ENCODE results near the gene SDC1.

SDC1 gene

DNA sequence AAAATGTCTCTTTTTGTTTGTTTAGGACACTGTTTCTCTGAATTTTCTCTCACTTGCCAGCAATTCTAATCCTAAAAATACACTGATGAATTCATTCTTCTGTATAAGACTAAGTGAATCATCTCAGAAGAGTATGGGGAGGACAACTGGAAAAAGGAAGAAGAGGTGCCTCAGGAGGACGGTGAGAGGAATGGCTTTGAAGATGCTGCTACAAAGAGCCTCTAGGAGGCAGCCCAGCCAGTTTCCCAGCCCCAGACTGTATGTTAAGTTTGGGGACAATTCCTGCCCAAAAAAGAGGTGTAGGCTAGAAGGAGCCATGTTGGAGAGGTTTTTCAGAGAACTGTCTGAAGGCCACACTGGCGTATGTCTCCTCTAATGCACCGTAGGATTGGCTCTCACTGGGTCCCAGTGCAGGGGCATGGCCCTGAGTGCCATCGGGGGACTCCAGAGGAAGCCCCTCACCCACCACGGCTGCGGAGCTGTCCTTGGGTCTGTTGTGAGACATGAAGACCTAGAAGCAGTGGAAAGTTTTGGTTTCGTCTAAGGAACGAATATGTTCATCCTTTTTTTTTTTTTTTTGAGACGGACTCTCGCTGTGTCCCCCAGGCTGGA, 3.1 kb upstream of the SDC1 start:
- no peak for DNase-seq

DNA sequence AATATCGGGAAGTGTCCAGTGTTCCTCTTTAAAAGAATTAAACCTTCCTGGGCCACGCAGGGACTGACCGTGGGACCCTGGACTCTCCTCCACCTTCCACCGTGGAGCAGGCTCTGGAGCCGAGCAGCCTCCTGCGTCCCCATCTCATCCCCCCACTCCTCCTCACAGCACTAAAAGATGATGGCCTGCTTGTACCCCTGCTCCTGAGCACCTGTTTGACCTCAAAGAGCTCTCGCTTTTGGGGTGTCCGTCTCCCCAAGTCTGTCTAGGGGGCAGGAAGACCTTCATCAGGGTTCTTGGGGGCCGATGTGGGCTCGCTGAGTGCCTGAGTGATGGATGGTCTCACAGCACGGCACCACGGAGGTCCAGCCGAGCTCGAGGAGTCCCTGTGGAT, 1.2 kb upstream of the SDC1 start:
- DNase-seq, result no peak

DNA sequence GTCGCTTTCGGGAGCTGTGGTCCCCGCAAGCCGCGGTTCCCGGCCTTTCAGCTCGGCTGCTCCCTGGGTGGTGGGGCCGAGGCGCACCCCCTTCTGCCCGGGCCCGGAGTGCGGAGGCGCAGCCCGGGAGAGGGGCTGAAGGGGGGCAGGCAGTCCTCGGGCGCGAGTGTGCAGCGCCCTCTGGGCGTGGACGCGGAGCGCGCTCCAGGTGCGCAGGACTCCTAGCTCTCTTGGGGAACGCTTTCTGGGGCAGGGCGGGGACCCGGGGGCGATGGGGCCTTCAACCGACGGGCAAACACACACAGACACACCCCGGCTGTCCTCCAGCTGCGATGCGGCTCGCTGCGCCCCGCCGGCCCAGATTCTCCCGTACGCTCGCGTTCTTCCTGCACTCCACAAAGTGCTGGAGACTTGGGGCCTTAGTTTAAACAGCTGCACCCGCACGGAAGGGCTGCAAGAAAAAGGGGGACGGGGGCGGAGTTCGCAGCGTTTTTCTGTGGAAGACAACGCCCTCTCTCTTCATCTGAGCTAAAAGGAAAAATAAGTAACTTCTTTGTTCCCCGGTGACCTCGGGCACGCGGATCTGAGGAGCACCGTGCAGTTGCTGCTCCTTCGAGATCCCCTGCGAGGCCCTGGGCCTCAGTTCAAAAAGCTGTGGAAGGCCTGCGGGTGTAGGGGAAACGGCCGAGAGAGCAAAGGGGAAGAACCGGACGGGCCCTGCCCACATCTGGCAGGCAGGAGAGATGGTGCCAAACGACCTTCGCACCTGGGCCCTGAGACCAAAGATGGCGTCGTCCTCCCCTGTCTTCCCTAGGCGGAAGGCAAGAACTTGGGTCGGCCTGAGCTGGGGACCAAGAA, 593 bp upstream of the SDC1 start:
- no peak for DNase-seq

DNA sequence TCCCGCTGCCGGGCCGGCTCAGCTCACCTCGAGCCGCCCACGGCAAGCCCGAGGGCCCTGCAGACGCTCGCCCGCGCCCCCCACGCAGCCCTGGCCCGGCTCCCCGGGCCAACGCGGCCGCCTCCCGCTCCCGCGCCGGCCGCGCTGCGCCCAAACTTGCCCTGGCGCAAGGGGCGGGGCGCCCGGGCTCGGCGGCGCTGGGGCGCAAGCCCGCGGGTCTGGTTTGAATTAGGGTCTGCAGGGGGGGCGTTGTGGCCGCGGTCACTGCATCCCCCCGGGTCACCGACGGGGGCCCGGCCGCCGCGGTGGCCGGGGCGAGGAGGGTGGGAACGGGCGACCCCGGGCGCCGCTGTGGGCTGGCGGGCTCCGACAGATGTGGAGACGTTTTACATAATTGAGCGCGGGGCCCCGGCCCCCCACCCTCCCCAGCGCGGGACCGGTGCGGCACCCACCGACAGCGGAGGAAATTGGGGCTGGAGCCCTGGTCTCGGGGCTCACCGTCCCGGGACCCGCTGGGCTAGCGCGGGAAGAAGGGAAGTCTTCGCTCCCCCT, 690 bp downstream of the SDC1 start:
- no peak for DNase-seq

DNA sequence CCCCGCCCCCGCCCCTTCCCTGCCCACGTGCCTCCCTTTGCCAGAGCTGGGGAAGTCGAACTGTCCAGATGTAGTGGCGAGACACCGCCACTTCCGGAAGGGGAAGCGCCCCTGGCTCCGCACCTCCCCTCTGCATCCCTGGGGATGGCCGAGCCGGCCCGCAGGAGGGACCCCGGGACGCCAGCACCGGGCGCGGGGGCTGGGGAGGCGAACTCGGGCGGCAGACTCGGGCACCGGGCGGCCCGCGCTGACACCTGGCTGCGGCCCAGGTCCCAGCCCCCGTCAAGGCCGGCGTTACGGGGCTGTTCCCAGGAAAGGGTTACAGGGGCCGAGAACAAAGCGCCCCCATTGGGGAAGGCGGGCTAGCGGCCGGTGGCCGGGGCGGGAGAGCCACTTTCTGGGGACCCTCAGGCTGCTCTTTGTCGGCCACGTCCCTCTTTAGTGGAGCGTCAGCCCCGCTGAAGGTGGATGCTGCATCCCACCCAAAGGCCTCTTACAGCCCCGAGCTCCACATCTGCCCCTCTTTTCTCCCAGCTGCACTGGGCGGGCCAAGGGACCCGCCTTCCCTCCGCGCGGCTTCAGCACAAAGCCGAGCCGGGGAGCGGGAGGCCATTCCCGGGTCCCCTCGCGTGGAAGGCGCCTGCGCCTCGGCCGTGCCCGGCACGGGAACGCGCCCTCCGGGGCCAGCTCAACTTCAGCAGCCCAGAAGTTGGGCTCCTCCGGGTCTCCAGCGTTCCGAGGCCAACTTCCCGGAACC, 1.3 kb downstream of the SDC1 start:
- DNase-seq, result peak; percentile 73

DNA sequence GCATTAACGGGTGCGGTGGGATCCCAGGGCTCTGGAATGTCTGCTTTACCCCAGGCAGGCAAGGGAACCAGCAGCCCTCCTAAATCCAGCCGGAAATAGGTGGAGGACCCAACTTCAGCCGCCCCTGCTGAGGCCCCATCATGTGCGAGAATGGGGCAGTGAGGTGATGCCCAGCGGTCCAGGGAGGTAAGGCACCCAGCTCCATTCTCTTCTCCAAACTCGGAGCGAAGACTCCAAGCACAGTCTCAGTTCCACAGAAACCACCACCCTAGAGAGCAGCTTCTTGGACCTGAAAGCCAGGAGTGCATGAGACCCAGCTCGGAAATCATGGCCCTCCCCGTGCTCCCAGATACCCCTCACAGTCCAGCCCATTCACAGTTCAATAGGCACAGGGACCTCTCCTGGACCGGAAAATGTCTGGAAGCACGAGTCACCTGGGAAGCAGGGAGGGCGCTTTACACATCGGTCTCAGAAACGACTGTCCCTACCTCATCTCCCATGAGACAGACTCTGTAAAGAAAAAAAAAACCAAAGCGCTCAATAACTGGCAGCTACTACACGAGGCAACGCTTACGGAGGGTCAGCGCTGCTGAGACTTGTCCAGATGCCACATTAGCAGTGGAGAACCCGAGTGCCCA, 2.0 kb downstream of the SDC1 start:
- peak; percentile 27 for DNase-seq

DNA sequence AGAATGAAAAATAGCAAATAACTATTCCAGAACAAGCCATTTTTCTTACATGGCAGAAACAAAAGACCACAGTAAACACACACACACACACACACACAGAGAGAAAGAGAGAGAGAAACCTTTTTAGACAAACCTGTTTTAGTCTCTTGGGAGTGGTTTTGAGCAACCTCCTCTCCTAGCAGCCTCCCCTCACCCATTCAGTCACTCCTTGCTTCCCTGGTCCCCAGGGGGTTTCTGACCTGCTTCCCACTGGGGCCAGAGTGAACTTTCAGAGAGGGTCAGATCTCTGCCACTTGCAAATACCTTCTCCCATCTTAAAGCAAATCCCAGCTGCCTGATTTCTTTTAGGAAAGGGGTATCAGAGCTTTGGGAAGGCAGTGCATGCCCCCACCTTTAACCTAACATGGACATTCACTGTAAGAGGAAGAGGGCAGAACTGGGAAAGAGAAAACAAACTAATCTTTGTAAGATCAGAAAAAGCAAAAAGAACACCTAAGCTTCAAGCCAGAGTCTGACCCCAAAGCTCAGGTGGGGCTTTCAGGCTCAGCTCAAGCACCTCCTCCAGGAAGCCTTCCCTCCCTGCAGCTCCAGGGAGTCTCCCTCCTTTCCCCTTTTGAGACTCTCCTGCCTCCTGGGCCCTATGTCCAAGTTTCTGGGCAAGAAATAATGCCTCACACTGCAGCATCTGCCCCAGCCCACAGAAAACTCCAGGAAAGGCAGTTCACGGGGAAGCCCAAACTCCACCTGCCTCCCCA, 2.7 kb downstream of the SDC1 start:
- DNase-seq, result peak; percentile 3

DNA sequence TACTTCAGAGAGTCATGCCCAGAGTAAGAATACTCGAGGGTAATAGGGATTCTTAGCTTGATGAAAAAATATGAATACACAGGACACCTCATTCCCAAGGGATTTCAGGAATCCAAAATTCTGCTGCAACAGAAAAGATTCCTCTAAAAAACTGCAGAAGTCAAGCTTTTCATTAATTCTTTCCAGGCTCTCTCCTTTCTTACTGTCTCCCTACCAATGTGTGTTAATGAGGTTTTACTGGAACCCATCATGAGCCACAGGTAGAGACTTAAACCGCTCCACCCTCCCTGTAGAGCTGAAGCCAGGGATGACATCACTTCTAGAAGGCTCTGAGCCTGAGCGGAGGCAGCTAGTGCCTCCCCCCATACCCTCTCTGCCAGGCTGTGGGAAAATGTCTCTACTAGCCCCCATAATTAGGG, 3.4 kb downstream of the SDC1 start:
- peak; percentile 9 for DNase-seq

DNA sequence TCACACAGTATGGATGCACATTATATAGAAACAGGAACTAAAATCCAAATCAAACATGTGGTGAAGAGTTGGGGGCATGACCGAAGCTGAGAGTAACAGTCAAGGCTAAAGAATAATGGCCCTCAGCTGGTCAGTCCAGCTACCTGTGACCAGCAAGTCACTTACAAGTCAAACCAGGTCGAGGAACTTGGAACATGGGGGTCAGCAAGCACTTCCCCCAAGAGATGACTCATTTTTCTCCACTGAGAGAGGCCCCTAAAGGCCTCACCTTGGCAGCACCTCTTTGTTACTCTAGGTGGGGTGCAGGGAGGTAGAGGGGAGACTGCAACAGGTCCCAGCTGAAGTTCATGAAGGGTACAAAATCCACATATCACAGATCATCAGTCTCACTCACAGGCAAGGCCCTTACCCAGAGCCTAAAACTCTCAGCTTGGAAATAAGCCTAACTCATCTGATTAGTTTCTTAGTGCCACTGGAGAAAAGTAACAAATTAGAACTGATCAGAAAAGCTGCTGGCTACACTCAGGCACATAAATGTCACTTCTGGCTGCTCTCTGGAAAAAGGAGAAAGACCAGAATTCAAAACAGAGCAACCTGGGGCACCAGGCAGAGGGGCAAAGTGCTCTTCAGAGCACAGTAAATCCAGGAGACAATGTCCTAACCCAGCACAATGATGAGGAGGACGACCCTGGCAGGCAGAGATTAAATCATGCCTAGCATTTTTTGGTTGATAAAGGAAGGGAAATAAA, 4.0 kb downstream of the SDC1 start:
- DNase-seq, result peak; percentile 17

DNA sequence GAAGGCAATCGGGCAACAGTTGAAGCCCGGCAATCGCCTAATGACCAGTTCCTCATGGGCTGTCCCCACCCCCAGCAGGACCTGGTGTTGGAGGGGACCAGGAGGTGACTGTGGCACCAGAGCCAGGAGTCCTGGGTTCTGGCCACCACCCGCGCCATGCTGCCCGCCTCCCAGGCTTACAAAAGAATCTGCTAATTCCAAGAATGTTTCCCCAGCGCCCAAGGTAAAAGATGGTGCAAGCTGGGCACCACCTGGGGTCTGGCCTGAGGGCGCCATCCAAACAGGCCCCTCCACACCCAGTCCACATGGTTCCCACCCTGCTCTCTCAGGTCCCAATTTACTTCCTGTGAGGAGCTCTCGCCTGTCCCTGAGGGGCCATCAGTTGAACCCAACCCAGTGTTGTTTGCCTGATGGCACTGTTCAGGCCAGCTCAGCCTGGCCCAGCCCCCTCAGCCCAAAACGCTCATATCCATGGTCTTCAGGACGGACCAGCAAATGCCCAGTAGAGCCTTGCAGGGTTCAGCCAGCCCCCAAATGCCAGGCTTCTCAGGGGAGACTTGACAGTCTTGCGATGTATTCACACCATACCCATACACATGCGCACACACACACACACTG, 5.1 kb downstream of the SDC1 start:
- no peak for DNase-seq

DNA sequence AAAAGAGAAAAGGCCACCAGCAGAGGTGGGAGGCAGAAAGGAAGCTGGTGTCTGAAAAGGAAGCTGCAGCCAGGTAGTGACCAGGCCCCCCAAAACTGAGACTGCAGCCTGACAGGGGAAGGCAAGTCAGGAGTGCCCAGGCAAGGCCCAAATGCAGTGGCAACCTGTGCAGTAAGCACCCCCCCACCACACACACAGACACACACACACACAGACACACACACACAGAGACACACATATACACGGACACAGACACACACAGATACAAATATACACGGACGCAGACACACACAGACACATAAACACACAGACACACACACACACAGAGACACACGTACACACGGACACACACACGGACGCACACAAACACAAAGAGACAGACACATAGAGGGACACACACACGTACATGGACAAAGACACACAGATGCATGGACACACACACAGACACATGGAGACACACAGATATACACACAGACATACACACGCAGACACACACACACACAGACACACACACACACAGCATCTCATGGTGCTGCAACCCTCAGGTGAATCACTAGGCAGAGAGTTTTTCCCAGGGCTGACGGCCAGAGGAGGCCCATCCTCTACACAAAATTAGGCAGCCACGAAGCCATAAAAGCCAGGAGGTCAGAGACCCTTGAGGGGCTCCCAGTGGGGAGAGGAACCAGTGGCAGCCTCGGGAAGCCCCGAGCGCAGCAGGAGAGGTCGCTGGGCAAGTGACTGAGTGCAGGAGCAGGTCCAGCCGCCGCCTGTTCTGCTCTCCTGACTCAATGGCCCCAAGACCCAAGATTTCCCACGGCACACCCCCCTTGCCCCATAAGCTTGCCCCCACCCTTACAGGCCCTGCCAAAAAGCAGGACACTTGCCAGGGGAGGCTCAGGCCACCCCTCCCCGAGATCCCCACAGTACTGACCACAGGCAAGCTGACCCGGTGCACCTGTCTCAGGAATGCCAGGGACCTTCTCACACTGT, 6.3 kb downstream of the SDC1 start:
- no peak for DNase-seq

DNA sequence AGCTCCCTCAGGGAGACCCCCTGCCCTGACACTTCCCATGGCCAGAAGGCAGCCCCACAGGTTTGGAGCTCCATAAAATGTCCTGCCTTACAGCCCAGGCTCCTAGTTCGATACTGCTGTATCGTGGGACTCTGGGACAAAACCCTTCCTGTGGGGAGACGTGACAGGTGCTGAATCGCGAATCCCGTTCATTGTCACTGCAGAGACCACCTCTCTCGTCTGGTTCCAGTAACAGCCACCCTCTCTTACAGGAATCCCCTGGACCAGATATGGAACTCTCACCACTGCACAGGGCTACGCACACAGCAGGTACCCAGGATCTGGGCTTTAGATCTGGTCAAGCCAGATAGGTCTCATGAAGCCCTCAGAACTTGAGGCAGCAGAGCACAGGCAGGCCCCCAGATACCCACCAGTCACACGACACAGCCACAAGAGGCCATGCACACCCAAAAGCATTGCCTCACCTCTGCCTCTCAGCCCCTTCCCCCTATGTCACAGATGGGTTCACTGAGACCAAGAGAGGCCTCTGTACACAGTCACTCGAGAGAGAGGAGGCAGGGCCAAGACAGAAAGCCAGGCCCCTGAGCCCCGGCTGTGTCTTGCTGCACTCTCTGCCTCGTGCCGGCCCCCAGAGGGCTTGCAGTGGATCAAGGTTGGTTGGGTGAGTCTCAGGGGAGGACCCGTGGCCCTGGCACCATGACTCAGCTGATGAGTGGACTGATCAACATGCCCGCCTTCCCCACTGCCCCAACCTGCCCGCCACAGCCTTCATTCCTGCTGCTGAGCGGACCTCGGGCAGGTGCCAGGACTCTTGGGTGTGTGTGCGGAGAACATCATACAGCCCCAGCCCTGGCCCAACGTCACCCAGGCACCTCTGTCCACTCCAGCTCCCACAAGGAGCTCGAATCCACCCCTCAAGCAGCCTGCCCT, 7.6 kb downstream of the SDC1 start:
- DNase-seq, result no peak

DNA sequence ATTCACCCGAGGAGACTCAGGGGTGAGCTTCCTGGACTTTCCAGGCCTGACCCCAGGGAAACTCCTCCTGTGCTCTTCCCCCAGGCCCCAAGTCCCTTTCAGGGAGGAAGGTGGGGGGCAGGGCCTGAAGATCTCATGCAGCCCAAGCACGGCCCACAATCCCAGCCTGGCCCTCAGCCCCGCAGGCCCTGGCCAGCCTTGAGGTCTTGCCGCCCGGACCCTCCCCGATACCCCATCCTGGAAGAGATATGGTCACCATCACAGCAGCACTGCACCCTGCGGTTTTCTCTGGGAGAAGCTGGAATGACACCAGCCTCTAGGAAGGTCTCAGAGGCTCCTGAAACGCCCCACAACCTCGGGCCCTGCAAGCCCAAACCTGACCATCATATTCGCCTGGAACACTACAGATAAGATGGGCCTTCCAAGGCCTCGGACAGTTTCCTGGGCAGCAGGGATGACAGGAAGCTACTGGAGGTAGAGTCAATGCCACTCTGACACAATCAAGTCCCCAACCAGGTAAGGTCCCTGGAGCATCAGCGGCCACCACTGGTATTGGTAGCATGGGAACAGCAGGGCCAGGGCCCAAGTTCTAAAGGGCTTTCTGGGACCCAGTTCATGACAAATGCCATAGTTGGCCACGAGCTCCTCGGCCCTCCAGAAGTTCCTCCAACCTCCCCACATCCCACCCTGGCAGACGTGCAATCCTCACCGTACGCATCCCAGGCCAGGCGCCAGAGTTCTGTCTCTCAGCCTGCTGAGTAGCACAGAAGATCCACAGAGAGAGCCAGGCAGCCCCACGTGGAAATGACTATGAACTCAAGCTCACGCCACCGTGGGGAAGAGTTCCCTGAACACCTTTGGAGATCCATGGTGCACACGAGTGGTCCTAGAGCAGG, 8.6 kb downstream of the SDC1 start:
- no peak for DNase-seq

DNA sequence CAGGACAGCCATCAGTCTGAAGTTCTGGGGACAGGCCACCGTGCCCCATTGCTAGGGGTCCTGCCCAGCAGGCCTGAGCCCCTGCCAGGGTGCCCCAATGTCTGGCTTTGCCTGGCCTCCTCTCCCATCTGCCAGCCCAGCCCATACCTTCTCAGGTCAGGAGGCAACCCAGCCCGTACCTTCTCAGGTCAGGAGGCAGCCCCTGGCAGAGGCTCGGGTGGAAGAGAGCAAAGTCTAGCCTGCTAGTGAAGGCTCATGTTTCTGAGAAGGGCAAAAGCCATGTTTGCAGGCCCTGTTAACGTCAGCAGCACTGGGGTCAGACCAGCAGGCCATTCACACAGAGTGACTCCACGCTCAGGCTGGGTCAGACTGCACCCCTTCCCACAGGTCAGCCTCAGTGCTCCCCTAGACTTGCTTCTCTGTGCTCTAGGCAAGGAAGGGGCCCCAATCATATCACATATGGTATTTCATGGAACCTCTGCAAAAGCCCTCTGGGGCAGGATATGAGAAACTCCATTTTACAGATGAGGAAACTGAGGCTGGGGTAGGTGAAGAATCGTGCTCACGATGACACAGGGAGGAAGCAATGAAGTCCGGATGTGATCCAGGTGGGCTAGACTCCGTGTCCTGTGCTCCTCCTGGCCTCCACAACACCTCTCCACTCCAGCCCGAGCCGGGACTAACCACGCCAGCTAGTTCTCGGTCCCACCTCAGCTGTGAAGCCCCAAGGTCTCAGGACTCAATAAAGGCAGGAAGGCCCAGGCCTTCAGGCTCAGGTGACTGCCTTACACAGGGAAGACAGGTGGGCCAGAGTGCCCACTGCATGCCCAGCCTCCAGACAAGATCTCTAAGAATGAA, 9.5 kb downstream of the SDC1 start:
- no peak for DNase-seq

DNA sequence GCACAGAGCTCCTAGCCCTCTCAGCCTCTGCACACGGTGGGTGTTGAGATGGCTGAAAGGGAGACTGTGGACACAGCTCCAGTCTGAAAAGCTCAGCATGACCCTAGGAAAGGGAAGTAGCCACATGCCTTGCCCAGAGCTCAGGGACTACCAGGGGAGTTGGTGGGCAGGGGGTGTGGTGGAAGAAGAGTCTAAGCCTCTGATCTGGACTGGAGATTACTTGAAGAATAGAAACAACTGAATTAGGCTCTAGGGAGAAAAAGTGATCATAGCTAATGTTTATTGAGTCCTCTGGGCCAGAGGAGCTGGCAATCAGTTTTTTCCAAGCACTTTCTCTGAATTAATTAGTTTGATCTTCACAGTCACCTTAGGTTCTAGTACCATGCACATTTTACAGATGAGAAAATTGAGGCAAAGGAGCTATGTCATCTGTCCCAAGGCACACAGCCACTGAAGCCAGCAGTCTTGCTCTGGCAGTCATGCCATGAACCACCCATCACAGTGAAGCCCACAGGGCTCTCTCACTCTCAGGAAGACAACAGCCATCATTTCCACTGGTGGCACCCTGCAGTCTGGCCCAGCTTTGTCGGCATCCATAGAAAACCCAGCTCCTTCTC, 10.3 kb downstream of the SDC1 start:
- DNase-seq, result no peak

Data from left hindlimb (tissue), 1 donor.